Endothelial cell of umbilical vein (primary cell): ENCODE results near the gene IL1RL1. TPM values are rescaled to one million over a fixed set of nuclear protein-coding genes. Genes with fewer than 3 reads are reported as not detected.
A peak's percentile ranks its signal among the peaks of the same experiment; 100 is the strongest.

Experiments
- BruUV-seq: library from RNA; stranded (reverse); fragments of 400-500 nt; replicated peaks from 2 replicates; lab custom pipeline; 2021; lab: Mats Ljungman, UMichigan
- CTCF ChIA-PET: fragments of 300-600, 350-600 bp; sonication (Branson Sonifier 250); formaldehyde crosslinking; loops from one replicate; lab custom pipeline; 2021; ENCODE audit warnings: antibody characterized with exemption, inconsistent platforms; lab: Charles Lee
- POLR2A ChIA-PET: fragments of 300-600, 350-600 bp; sonication (Branson Sonifier 250); formaldehyde crosslinking; loops from one replicate; lab custom pipeline; 2021; ENCODE audit warnings: antibody characterized with exemption, inconsistent platforms; lab: Charles Lee
- DNase-seq: peaks from one replicate; pipeline ENCODE4 v3.0.0-alpha.2; 2011; ENCODE audit warnings: low read depth, low spot score
- FAIRE-seq: peaks from 2 replicates; lab custom pipeline; 2011; peaks lifted over from hg19 to GRCh38; lab: Jason Lieb, UNC
- H2AFZ ChIP-seq: 2 replicates; pipeline ENCODE4 v1.6.0; 2012; ENCODE audit warnings: low read depth, low read length, control low read depth, inconsistent platforms
- H3K27ac ChIP-seq: 2 replicates; pipeline ENCODE4 v1.5.1; 2011; ENCODE audit warnings: low read depth, mild to moderate bottlenecking, control low read depth, low read length, moderate library complexity; ENCODE audit not compliant: insufficient read depth
- H3K27me3 ChIP-seq, 2 experiments: 2 replicates each; pipeline versions ENCODE4 v1.6.0 to v1.6.1; 2011; ENCODE audit warnings: low read length in 2 of 2, mixed read lengths in 1 of 2; ENCODE audit not compliant: control insufficient read depth in 2 of 2, insufficient read depth in 2 of 2
- H3K36me3 ChIP-seq, 2 experiments: 2 replicates in 1 of 2; 3 replicates in 1 of 2; pipeline ENCODE4 v1.5.1; 2011; ENCODE audit warnings: low read length in 2 of 2, mild to moderate bottlenecking in 1 of 2, moderate library complexity in 1 of 2; ENCODE audit not compliant: control insufficient read depth in 2 of 2, insufficient read depth in 2 of 2; ENCODE audit errors: extremely low read depth in 1 of 2
- H3K4me1 ChIP-seq: 3 replicates; pipeline ENCODE4 v1.5.1; 2011; ENCODE audit warnings: mild to moderate bottlenecking, low read length; ENCODE audit not compliant: control insufficient read depth, insufficient read depth; ENCODE audit errors: extremely low read depth
- H3K4me2 ChIP-seq: 2 replicates; pipeline ENCODE4 v1.6.1; 2011; ENCODE audit warnings: low read length, control low read depth, mixed read lengths; ENCODE audit not compliant: insufficient read depth
- H3K4me3 ChIP-seq, 3 experiments: fragments of 200-600 bp in 1 of 3; sonication (generic), shearing (Covaris generic) in 1 of 3; replicated peaks in 1 of 3; 2 replicates each; pipeline ENCODE4 v1.5.1; 2011 to 2016; ENCODE audit warnings: control low read depth in 3 of 3, low read length in 3 of 3, mild to moderate bottlenecking in 2 of 3, inconsistent platforms in 1 of 3, low read depth in 1 of 3, moderate library complexity in 1 of 3; ENCODE audit not compliant: insufficient read depth in 1 of 3
- H3K79me2 ChIP-seq: 2 replicates; pipeline ENCODE4 v1.6.0; 2012; ENCODE audit warnings: low read length, inconsistent platforms; ENCODE audit not compliant: control insufficient read depth, insufficient read depth
- H3K9ac ChIP-seq: replicated peaks from 2 replicates; pipeline ENCODE3; 2011; ENCODE audit warnings: low read length, control low read depth; ENCODE audit not compliant: insufficient read depth; ENCODE audit errors: extremely low read depth
- H3K9me1 ChIP-seq: replicated peaks from 3 replicates; pipeline ENCODE4 v1.6.0; 2011; ENCODE audit warnings: mild to moderate bottlenecking, low read length; ENCODE audit not compliant: control insufficient read depth, insufficient read depth; ENCODE audit errors: extremely low read depth
- H3K9me3 ChIP-seq: replicated peaks from 2 replicates; pipeline ENCODE4 v1.5.1; 2012; ENCODE audit warnings: low read length, inconsistent platforms; ENCODE audit not compliant: control insufficient read depth, insufficient read depth
- H4K20me1 ChIP-seq: replicated peaks from 2 replicates; pipeline ENCODE3; 2011; ENCODE audit warnings: mild to moderate bottlenecking, low read length; ENCODE audit not compliant: control insufficient read depth, insufficient read depth; ENCODE audit errors: extremely low read depth
- CTCF ChIP-seq, 2 donors: IDR thresholded peaks; 1 replicate in 1 of 2; 2 replicates in 1 of 2; pipeline ENCODE4 v1.5.1; 2011; ENCODE audit warnings: low read length in 2 of 2, mild to moderate bottlenecking in 2 of 2, moderate library complexity in 2 of 2, control low read depth in 1 of 2, inconsistent platforms in 1 of 2, low read depth in 1 of 2; ENCODE audit not compliant: insufficient read depth in 1 of 2; ENCODE audit errors: extremely low read depth in 1 of 2
- EZH2 ChIP-seq: IDR thresholded peaks from 2 replicates; pipeline ENCODE4 v1.6.1; 2012; ENCODE audit warnings: borderline replicate concordance, low read depth, mild to moderate bottlenecking, moderate library complexity, low read length, inconsistent platforms; ENCODE audit not compliant: severe bottlenecking
- FOS ChIP-seq: IDR thresholded peaks from 2 replicates; pipeline ENCODE4 v1.6.1; 2011; ENCODE audit warnings: mild to moderate bottlenecking, low read length, moderate library complexity, borderline replicate concordance; ENCODE audit not compliant: insufficient read depth
- GATA2 ChIP-seq: IDR thresholded peaks from 2 replicates; pipeline ENCODE4 v1.7.0; 2011; ENCODE audit warnings: low read depth, mild to moderate bottlenecking, moderate library complexity, mixed read lengths, low read length; ENCODE audit not compliant: insufficient read length, insufficient read depth
- JUN ChIP-seq: IDR thresholded peaks from 2 replicates; pipeline ENCODE4 v1.6.1; 2011; ENCODE audit warnings: borderline replicate concordance, low read depth; ENCODE audit not compliant: insufficient read length, insufficient read depth
- MAX ChIP-seq: IDR thresholded peaks from 2 replicates; pipeline ENCODE4 v1.6.1; 2011; ENCODE audit not compliant: insufficient read depth, insufficient read length
- MYC ChIP-seq: IDR thresholded peaks from one replicate; pipeline ENCODE4 v1.6.1; 2011; ENCODE audit warnings: mild to moderate bottlenecking, low read depth, low read length
- POLR2A ChIP-seq: IDR thresholded peaks from 2 replicates; pipeline ENCODE4 v1.6.1; 2012; ENCODE audit warnings: low read depth, mild to moderate bottlenecking, control low read depth, low read length
- POLR2AphosphoS5 ChIP-seq: IDR thresholded peaks from 2 replicates; pipeline ENCODE4 v1.6.1; 2012; ENCODE audit warnings: low read depth, mild to moderate bottlenecking, control low read depth, low read length, moderate library complexity; ENCODE audit not compliant: insufficient read depth
- dilution Hi-C: fragments of 300-500 bp; cut with MboI; formaldehyde crosslinking; loops from one replicate; pipeline ENCODE4 v1.15.0; 2019; ENCODE audit warnings: low sequenced_read_pairs; ENCODE audit not compliant: extremely low pct_ligation_motif_present
- intact Hi-C: fragments of 100-400 bp; cut with micrococcal nuclease; formaldehyde crosslinking; loops from one replicate; pipeline ENCODE4 v1.10.0; 2022
- polyA plus RNA-seq, 4 experiments: library from polyadenylated mRNA; depleted of rRNA in 3 of 4; stranded (reverse) in 3 of 4; unstranded in 1 of 4; fragments of >200 nt; gene quantifications; 2 replicates each; pipeline versions ENCODE4 v1.2.1 to v1.2.3, GENCODE V29; 2011 to 2012; ENCODE audit warnings: missing spikeins in 1 of 4
- total RNA-seq: library from RNA; stranded (reverse); gene quantifications from 2 replicates; pipeline ENCODE4 v1.2.3, GENCODE V29; 2021

Gene IL1RL1
- total and polyA plus RNA-seq, 2 donors (not counting 3 experiments of a cell fraction or from before 2014, with no cell fraction given): 32.2 to 44.0 TPM

GRCh38 chr2:102340778-102341177 lies 29.4 kb downstream of the IL1RL1 start:
- BruUV-seq: no TSS peak
- Histone ChIP-seq H3K9me3 (no peaks in the 10 kb centered on the region), H3K4me2 (peak overlapping the region; percentile 10), H3K27ac (no peak overlapping the region), H3K27me3 (no peaks in the 10 kb centered on the region), H3K9me1 (no peaks in the 10 kb centered on the region), H4K20me1 (no peaks in the 10 kb centered on the region), H3K9ac (no peak overlapping the region), H3K36me3 (peaks cover 0 to 8% of the 10 kb centered on the region in 2 experiments), H3K4me1 (peaks cover 51% of the 10 kb centered on the region), H3K79me2 (peaks cover 31% of the 10 kb centered on the region), H2AFZ (no peak overlapping the region), H3K4me3 (no peak overlapping the region)
- ChIA-PET POLR2A (no interaction called here), CTCF (interaction anchor here (0.7 to 2.1 kb wide), 5 partner anchors 13 to 100 kb away, joined by 3 to 6 read pairs (median 4); partner anchors contain the start of gene IL18R1)
- no peak for TF ChIP-seq GATA2
- no peak for TF ChIP-seq EZH2
- no peak for TF ChIP-seq JUN
- no peak for TF ChIP-seq FOS
- no peak for TF ChIP-seq MAX
- no peak for TF ChIP-seq CTCF (IDR thresholded peaks at IDR 0.05; ENCODE audit: extremely low read depth in 1 of 2, insufficient read depth in 1 of 2, low read depth in 1 of 2, low read length in 2 of 2)
- no peak for TF ChIP-seq POLR2AphosphoS5
- no peak for TF ChIP-seq MYC
- TF ChIP-seq POLR2A: no peak
- dilution Hi-C loops (no loop called here), intact Hi-C loops (no loop called here)
- DNase-seq (no peak), FAIRE-seq (no peak)
